ACC112 (cell line): ENCODE data around the gene DGKI.
"Not testable (repeated sequence)": the region's sequence is repeated elsewhere in the genome, so short reads cannot be mapped to it uniquely, and the experiment has no call there.

Source experiments
- H2AFZ ChIP-seq: fragments of 200-600 bp; sonication (generic); one replicate; pipeline ENCODE4 v1.6.0; 2017; ENCODE audit warnings: antibody characterized with exemption, low read length; ENCODE audit not compliant: unreplicated experiment
- H3K27ac ChIP-seq: fragments of 200-600 bp; sonication (generic); 2 replicates; pipeline ENCODE4 v1.5.1; 2014; ENCODE audit warnings: low read depth, mild to moderate bottlenecking, antibody characterized with exemption, low read length, moderate library complexity
- H3K27me3 ChIP-seq: fragments of 200-600 bp; sonication (generic); 2 replicates; pipeline ENCODE4 v1.6.1; 2014; ENCODE audit warnings: mild to moderate bottlenecking, antibody characterized with exemption, low read length, moderate library complexity, mixed read lengths; ENCODE audit not compliant: insufficient read depth
- H3K36me3 ChIP-seq: fragments of 200-600 bp; sonication (generic); 2 replicates; pipeline ENCODE4 v1.6.1; 2016; ENCODE audit warnings: mild to moderate bottlenecking, antibody characterized with exemption, low read length, moderate library complexity, mixed read lengths; ENCODE audit not compliant: insufficient read depth
- H3K4me1 ChIP-seq: fragments of 200-600 bp; sonication (generic); one replicate; pipeline ENCODE4 v1.6.1; 2016; ENCODE audit warnings: low read length, mixed read lengths; ENCODE audit not compliant: insufficient read depth, unreplicated experiment, control insufficient read depth
- H3K4me3 ChIP-seq: fragments of 200-600 bp; sonication (generic); 2 replicates; pipeline ENCODE4 v1.5.1; 2014; ENCODE audit warnings: mild to moderate bottlenecking, low read depth, low read length
- H3K79me2 ChIP-seq: fragments of 200-600 bp; sonication (generic); one replicate; pipeline ENCODE4 v1.6.0; 2016; ENCODE audit warnings: low read length; ENCODE audit not compliant: control insufficient read depth, unreplicated experiment, insufficient read depth

Gene DGKI

GRCh38 chr7:137716061-137716460 lies 130.7 kb downstream of the DGKI start:
- Histone ChIP-seq H3K27me3 (no peaks in the 10 kb centered on the region), H3K79me2 (peaks cover 7% of the 10 kb centered on the region), H3K4me1 (peaks cover 43% of the 10 kb centered on the region), H3K36me3 (no peaks in the 10 kb centered on the region), H3K4me3 (no peak overlapping the region), H2AFZ (no peak overlapping the region), H3K27ac (peak overlapping the region; percentile 77)

GRCh38 chr7:137715533-137715932 lies 131.2 kb downstream of the DGKI start:
- Histone ChIP-seq H3K27ac (peak overlapping the region; percentile 72), H2AFZ (no peak overlapping the region), H3K4me1 (peaks cover 43% of the 10 kb centered on the region), H3K27me3 (no peaks in the 10 kb centered on the region), H3K79me2 (peaks cover 7% of the 10 kb centered on the region), H3K4me3 (no peak overlapping the region), H3K36me3 (no peaks in the 10 kb centered on the region)

GRCh38 chr7:137715121-137715520 lies 131.7 kb downstream of the DGKI start:
- no peaks in the 10 kb centered on the region for H3K36me3 ChIP-seq
- H3K79me2 ChIP-seq: peaks cover 7% of the 10 kb centered on the region
- H3K27ac ChIP-seq: peak overlapping the region; percentile 72
- peaks cover 43% of the 10 kb centered on the region for H3K4me1 ChIP-seq
- no peak overlapping the region for H2AFZ ChIP-seq
- no peak overlapping the region for H3K4me3 ChIP-seq
- no peaks in the 10 kb centered on the region for H3K27me3 ChIP-seq

GRCh38 chr7:137706330-137706729 lies 140.4 kb downstream of the DGKI start:
- H3K27me3 ChIP-seq, H3K27ac ChIP-seq, H2AFZ ChIP-seq, H3K79me2 ChIP-seq, H3K4me3 ChIP-seq: not testable (repeated sequence)
- peaks cover 26% of the 10 kb centered on the region for H3K36me3 ChIP-seq
- H3K4me1 ChIP-seq: peaks cover 14% of the 10 kb centered on the region

GRCh38 chr7:137704723-137705122 lies 142.1 kb downstream of the DGKI start:
- no peaks in the 10 kb centered on the region for H3K27me3 ChIP-seq
- no peak overlapping the region for H3K27ac ChIP-seq
- peaks cover 14% of the 10 kb centered on the region for H3K4me1 ChIP-seq
- H3K36me3 ChIP-seq: peaks cover 26% of the 10 kb centered on the region
- no peak overlapping the region for H3K4me3 ChIP-seq
- no peak overlapping the region for H2AFZ ChIP-seq
- H3K79me2 ChIP-seq: no peaks in the 10 kb centered on the region

- peaks cover 26% of the 10 kb centered on the region for H3K36me3 ChIP-seq
- H3K79me2 ChIP-seq: no peaks in the 10 kb centered on the region
- H2AFZ ChIP-seq: no peak overlapping the region
- H3K27me3 ChIP-seq: no peaks in the 10 kb centered on the region
- peak overlapping the region; percentile 63 for H3K27ac ChIP-seq
- H3K4me1 ChIP-seq: peaks cover 14% of the 10 kb centered on the region
- H3K4me3 ChIP-seq: no peak overlapping the region
Observed at GRCh38 chr7:137703291-137704010, 143.3 kb downstream of the DGKI start.

- H2AFZ ChIP-seq: no peak overlapping the region
- H3K4me1 ChIP-seq: peaks cover 58% of the 10 kb centered on the region
- peaks cover 3% of the 10 kb centered on the region; the same call in 1 of the 2 replicates for H3K36me3 ChIP-seq
- no peaks in the 10 kb centered on the region for H3K27me3 ChIP-seq
- peak overlapping the region; percentile 80 for H3K27ac ChIP-seq
- H3K79me2 ChIP-seq: no peaks in the 10 kb centered on the region
- H3K4me3 ChIP-seq: no peak overlapping the region
Observed at GRCh38 chr7:137696988-137697387, 149.8 kb downstream of the DGKI start.

- Histone ChIP-seq H3K27ac (peak overlapping the region; percentile 80), H3K4me1 (peaks cover 59% of the 10 kb centered on the region)
Observed at GRCh38 chr7:137696376-137696775, 150.4 kb downstream of the DGKI start.

GRCh38 chr7:137695942-137696341 lies 150.8 kb downstream of the DGKI start:
- Histone ChIP-seq H3K4me1 (peaks cover 64% of the 10 kb centered on the region), H3K4me3 (peak overlapping the region; percentile 0; the same call in 1 of the 2 replicates), H3K79me2 (no peaks in the 10 kb centered on the region), H3K27me3 (no peaks in the 10 kb centered on the region), H2AFZ (no peak overlapping the region), H3K36me3 (no peaks in the 10 kb centered on the region; the same call in 1 of the 2 replicates), H3K27ac (peak overlapping the region; percentile 80)

More at GRCh38 chr7:137696376-137696775, 150.4 kb downstream of the DGKI start:
- Histone ChIP-seq H2AFZ (no peak overlapping the region), H3K36me3 (no peaks in the 10 kb centered on the region; the same call in 1 of the 2 replicates), H3K27me3 (no peaks in the 10 kb centered on the region), H3K4me3 (no peak overlapping the region), H3K79me2 (no peaks in the 10 kb centered on the region)

GRCh38 chr7:137695494-137695893 lies 151.3 kb downstream of the DGKI start:
- no peaks in the 10 kb centered on the region for H3K27me3 ChIP-seq
- peak overlapping the region; percentile 80 for H3K27ac ChIP-seq
- H2AFZ ChIP-seq: no peak overlapping the region
- peak overlapping the region; percentile 0; the same call in 1 of the 2 replicates for H3K4me3 ChIP-seq
- H3K4me1 ChIP-seq: peaks cover 66% of the 10 kb centered on the region
- no peaks in the 10 kb centered on the region; the same call in 1 of the 2 replicates for H3K36me3 ChIP-seq
- H3K79me2 ChIP-seq: no peaks in the 10 kb centered on the region

GRCh38 chr7:137694405-137694804 lies 152.4 kb downstream of the DGKI start:
- peak overlapping the region; percentile 80 for H3K27ac ChIP-seq
- peaks cover 73% of the 10 kb centered on the region for H3K4me1 ChIP-seq
- no peaks in the 10 kb centered on the region; the same call in 1 of the 2 replicates for H3K36me3 ChIP-seq
- H3K27me3 ChIP-seq: no peaks in the 10 kb centered on the region
- no peak overlapping the region for H2AFZ ChIP-seq
- H3K79me2 ChIP-seq: no peaks in the 10 kb centered on the region
- no peak overlapping the region for H3K4me3 ChIP-seq
